Neural progenitor cell (in vitro differentiated cells): Measurements from ENCODE around the gene RHBDL3.

Source experiments
- CTCF ChIP-seq: fragments of 200-600 bp; sonication (generic); IDR thresholded peaks from 2 replicates; pipeline ENCODE4 v1.5.1; 2017; ENCODE audit warnings: antibody characterized with exemption, mild to moderate bottlenecking
- EZH2phosphoT487 ChIP-seq: fragments of 200-600 bp; sonication (generic); IDR thresholded peaks from 2 replicates; pipeline ENCODE4 v1.6.1; 2017; ENCODE audit warnings: antibody characterized with exemption

DNA sequence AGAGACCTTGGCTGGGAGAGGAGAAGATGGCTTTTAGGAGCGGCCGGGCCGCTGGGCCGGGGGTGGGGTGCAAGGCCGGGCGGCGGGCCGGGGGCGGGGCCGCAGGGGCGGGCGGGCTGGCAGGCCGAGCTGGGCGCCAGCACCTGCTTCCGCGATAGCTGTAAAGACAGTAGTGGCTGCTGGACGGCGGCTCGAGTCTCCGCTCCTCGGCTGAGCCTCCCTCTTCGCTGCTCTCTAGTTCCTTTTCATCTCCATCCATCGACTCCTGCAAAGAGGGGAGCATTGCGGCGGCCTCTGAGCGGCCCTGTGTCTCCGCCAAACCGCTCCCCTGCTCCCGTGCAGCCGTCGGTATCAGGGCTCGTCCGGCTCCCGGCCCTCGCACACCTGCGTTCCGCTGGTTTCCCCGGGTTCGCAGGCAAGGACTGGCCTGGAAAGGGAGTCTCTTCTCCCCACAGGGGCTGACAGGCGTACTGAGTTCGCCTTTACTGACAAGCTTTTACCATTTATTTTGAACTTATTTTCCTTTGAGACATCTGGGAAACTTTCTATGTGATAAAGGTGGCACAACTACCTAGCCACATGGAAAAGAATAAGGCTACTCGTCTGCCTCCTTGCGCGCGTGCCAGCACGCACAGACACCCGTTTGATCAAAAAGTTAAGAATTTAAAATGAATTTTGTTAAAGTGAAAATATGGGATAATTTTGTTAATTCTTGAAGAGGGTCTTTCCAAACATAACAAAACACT is 76.4 kb downstream of the RHBDL3 start, which contains the start of gene C17orf75:
- TF ChIP-seq CTCF = no peak
- TF ChIP-seq EZH2phosphoT487 = peak; percentile 41
